22Rv1 (cell line): ENCODE data around the gene NLRP6.
"Not testable (repeated sequence)": the region's sequence is repeated elsewhere in the genome, so short reads cannot be mapped to it uniquely, and the experiment has no call there.

Source experiments
- H3K27ac ChIP-seq: fragments of 450-650 bp; 2 replicates; pipeline ENCODE4 v1.5.1; 2017
- ZFX ChIP-seq: fragments of 450-650 bp; IDR thresholded peaks from 2 replicates; pipeline ENCODE4 v1.6.1; 2017; ENCODE audit warnings: antibody characterized with exemption, borderline replicate concordance
- TF ChIP-seq, protein P1 (sequence below): fragments of 450-650 bp; IDR thresholded peaks from 2 replicates; pipeline ENCODE4 v1.5.1; 2017; ENCODE audit warnings: mild to moderate bottlenecking

The NLRP6 gene

DNA sequence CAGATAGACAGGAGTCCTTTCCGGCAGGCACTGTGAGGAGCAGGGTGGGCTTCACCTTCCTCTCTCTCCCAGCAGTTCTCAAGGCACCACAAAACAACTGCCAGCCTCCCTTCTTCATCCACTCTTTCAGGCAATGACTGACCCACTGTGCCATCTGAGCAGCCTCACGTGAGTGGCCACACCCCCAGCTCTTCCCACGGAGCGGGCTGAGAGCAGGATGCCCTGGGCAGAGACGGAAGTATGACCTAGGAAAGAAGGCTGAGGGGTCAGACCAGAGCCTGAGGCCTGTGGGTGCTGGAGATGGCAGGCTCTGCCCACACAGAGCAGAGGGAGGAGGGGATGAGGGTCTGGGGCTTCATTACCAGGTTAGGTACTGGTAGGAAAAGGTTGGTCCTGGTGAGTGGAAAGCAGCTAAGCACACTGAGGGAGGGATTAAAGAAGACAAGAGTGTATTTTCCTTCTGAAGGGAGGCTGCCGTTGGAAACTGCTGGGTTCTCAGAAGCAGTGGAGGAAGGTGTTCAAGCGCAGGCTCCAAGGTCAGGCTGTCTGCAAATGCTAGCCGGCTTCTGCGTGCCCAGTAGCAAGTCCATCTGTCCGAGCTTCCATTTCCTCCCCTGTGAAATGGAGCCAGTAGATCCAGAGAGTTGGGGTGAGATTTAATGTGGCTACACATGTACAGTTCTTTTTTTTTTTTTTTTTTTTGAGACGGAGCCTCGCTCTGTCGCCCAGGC is 4.6 kb downstream of the NLRP6 start:
- H3K27ac ChIP-seq: no peak overlapping the region
- no peak for TF ChIP-seq ZFX
- TF ChIP-seq, protein P1, sequence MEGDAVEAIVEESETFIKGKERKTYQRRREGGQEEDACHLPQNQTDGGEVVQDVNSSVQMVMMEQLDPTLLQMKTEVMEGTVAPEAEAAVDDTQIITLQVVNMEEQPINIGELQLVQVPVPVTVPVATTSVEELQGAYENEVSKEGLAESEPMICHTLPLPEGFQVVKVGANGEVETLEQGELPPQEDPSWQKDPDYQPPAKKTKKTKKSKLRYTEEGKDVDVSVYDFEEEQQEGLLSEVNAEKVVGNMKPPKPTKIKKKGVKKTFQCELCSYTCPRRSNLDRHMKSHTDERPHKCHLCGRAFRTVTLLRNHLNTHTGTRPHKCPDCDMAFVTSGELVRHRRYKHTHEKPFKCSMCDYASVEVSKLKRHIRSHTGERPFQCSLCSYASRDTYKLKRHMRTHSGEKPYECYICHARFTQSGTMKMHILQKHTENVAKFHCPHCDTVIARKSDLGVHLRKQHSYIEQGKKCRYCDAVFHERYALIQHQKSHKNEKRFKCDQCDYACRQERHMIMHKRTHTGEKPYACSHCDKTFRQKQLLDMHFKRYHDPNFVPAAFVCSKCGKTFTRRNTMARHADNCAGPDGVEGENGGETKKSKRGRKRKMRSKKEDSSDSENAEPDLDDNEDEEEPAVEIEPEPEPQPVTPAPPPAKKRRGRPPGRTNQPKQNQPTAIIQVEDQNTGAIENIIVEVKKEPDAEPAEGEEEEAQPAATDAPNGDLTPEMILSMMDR: no peak

DNA sequence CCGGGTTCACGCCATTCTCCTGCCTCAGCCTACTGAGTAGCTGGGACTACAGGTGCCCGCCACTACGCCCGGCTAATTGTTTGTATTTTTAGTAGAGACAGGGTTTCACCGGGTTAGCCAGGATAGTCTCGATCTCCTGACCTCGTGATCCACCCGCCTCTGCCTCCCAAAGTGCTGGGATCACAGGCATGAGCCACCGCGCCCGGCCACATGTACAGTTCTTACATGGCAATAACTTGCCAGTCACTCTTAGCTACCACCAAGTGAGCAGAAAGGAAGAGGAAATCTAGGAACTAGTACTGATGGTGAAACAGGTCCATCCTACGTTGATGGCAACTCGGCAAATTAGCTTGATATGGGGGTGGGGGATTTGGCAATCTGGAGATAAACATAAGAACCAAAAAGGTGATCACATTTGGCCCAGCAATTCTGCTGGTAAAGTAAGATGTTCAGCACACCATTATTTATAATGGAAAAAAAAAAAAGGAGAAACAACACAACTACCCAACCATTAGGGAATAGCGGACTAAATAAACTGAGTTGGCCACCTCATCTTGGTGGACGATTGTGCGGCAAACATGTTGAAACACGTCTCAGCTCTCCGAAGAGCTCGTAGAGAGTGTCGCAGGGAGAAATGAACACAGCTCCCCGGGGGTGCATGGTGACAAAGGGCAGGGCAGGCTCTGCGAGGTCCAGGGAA is 5.3 kb downstream of the NLRP6 start:
- TF ChIP-seq ZFX: no peak
- TF ChIP-seq, protein P1: no peak
- H3K27ac ChIP-seq: no peak overlapping the region

DNA sequence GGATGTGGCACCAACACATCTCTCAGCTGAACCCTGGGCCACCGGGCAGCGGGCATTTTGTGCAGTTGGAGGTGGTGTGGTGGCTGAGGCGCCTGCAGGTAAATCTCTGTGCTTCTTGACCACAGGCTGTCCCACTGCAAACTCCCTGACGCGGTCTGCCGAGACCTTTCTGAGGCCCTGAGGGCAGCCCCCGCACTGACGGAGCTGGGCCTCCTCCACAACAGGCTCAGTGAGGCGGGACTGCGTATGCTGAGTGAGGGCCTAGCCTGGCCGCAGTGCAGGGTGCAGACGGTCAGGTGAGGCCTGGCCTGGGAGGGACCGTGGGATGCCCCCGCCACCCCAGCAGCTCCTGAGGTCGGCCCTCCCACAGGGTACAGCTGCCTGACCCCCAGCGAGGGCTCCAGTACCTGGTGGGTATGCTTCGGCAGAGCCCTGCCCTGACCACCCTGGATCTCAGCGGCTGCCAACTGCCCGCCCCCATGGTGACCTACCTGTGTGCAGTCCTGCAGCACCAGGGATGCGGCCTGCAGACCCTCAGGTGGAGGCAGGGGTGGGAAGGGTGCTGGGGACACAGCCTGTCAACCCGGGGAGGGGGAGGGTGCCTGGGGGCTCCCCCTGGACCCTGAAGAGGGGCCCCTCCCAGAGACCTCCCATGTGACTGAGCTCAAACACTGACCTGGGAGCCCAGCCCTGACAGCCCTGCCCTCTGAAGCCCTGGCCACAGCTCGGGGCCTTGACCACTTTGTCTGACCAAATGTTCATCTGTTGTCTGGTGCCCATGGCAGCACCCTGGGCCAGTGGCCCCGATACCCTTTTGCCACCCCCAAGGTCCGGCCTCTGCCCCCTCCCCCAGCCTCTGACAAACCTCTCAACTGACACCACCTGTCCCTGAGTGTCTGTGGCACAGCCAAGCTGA is 6.2 kb downstream of the NLRP6 start:
- no peak for TF ChIP-seq ZFX
- TF ChIP-seq, protein P1: no peak
- no peak overlapping the region for H3K27ac ChIP-seq

DNA sequence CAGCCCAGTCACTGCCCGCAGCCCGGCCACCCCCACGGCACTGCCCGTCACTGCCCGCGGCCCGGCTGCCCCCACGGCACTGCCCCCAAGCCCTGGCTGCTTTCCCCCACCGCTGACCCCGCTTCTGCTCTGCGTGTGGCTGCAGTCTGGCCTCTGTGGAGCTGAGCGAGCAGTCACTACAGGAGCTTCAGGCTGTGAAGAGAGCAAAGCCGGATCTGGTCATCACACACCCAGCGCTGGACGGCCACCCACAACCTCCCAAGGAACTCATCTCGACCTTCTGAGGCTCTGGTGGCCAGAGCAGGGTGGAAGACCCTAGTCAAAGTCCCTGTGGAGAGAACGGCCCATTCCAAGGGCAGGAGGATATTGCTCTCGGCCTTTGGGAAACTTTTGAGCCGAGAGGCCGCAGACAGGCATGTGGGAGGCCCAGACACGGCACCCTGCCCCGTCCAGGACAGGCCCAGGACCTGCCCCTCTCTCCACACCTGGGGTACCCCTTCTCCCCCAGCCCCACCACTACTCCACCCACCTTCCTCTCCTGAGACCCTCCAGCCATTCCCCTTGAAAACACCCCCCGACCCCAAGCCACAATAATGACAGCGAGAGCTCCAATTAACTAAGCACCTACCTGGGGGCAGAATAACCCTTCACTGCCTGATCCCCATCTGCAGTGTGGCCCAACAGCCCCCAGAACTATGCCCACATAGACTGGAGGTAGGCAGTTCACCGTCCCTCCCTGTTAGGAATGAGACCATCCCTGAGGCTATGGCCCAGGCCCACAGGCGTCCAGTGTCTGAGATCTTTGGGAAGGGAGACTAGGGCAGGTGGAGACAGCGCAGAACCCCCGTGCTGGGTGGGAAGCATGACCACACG is 7.0 kb downstream of the NLRP6 start:
- no peak overlapping the region for H3K27ac ChIP-seq
- no peak for TF ChIP-seq ZFX
- TF ChIP-seq, protein P1: no peak

DNA sequence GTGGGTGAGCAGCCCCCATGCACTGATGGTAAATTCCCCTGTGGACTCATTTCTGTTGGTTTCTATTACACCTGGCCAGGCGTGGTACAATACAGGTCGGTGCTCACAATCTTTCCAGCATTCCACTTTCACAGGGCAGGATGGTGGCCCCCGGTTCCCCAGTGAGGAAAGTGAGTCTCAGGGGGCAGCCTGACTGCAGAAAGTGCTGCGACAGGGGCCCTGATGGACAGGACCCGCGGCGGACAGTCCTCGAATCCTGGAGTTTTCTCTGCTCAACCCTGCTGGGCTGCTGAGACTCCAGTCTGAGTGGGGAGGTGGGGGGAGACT is 7.7 kb downstream of the NLRP6 start:
- H3K27ac ChIP-seq: no peak overlapping the region
- no peak for TF ChIP-seq ZFX
- TF ChIP-seq, protein P1: no peak

DNA sequence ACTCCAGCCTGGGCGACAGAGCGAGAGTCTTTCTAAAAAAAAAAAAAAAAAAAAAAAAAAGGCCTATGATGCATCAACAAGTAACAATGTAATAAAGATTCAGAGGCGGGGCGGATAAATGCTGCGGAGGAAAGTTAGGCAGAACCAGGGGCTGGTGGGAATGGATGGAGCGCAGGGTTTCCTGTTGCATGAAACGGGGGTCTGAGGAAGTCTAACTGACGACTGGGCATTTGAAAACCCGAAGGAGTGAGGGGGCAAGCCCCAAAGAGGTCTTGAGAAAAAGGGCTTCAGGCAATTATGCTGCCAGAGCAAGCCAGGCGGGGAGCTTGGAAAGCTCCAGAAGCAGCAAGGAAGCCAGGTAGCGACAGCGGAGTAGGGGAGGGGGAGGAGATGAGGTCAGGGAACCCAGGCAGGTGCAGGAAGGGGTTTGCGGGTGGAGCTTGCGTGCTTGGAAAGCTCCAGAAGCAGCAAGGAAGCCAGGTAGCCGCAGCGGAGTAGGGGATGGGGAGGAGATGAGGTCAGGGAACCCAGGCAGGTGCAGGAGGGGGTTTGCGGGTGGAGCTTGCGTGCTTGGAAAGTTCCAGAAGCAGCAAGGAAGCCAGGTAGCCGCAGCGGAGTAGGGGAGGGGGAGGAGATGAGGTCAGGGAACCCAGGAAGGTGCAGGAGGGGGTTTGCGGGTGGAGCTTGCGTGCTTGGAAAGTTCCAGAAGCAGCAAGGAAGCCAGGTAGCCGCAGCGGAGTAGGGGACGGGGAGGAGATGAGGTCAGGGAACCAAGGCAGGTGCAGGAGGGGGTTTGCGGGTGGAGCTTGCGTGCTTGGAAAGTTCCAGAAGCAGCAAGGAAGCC is 9.0 kb downstream of the NLRP6 start:
- not testable (repeated sequence) for H3K27ac ChIP-seq
